ENCODE data around the gene LDLRAD3.

GRCh38 chr11:36065436-36065835 lies 121.6 kb downstream of the LDLRAD3 start:
- TF ChIP-seq CTCF (optimal IDR thresholded peaks at IDR 0.05 in 1 of 3, IDR thresholded peaks at IDR 0.05 in 1 of 3, conservative IDR thresholded peaks at IDR 0.05 in 1 of 3; ENCODE audit: extremely low read depth in 1 of 3, insufficient read depth in 2 of 3, low read length in 3 of 3) (no peak), EZH2 (IDR thresholded peaks at IDR 0.05; ENCODE audit: low read length) (no peak)

Measured in keratinocyte (primary cell).